ENCODE measurements around the gene R3HDM1.
"Not testable (repeated sequence)": the region's sequence is repeated elsewhere in the genome, so short reads cannot be mapped to it uniquely, and the experiment has no call there.

R3HDM1 gene

GRCh38 chr2:135641156-135642068 is 110.1 kb downstream of the R3HDM1 start:
- TF ChIP-seq CTCF (IDR thresholded peaks at IDR 0.05; ENCODE audit: poor library complexity, severe bottlenecking): no peak
- Histone ChIP-seq H3K27me3 (ENCODE audit: insufficient read depth, poor library complexity, severe bottlenecking) (no peaks in the 10 kb centered on the region), H3K4me1 (ENCODE audit: insufficient read depth, poor library complexity, severe bottlenecking) (no peaks in the 10 kb centered on the region), H3K27ac (ENCODE audit: poor library complexity, severe bottlenecking) (no peak overlapping the region), H3K9me3 (ENCODE audit: severe bottlenecking) (no peaks in the 10 kb centered on the region), H3K36me3 (ENCODE audit: low read depth) (peaks cover 54% of the 10 kb centered on the region), H3K4me3 (ENCODE audit: severe bottlenecking) (no peak overlapping the region)
- DNase-seq (ENCODE audit: low spot score) (no peak), ATAC-seq (ENCODE audit: low read depth) (no peak)

DNA sequence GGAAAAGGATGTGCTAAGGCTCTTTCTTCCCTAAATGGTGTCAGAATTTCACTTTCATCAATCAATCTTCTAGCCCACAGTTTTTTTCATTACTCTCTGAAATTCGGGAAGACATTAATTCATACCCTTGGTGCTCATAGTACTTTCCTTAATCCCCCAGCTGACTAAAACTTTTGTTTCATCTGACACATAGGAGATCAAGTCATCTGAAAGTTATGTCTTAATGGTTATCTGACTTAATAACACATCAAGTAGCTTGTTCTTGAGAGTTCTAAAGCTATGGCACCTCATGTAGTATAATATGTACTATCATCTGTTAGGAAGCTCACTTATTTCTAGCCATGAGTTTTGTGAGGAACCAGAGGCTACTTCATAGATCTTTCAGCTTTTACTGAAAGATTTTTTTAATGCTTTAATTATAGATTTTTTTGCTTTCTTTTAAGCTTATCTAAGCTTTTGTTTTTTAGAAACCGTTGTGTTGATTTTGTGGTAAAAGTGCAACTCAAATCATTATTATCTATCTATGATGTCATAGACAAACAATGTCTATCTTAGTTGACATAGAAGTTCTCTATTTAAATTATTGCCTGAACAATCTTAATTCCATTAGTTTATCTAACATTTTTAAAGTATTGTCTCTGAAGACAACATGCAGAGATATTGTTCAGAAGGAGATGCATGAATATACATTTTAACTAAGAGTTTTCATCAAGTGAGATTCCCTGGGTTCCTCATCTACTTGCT is 116.7 kb downstream of the R3HDM1 start:
- DNase-seq (ENCODE audit: low spot score): no peak
- no peak for ATAC-seq (ENCODE audit: low read depth)
- Histone ChIP-seq H3K4me1 (ENCODE audit: insufficient read depth, poor library complexity, severe bottlenecking) (no peaks in the 10 kb centered on the region), H3K27me3 (ENCODE audit: insufficient read depth, poor library complexity, severe bottlenecking) (no peaks in the 10 kb centered on the region), H3K36me3 (ENCODE audit: low read depth) (peaks cover 62% of the 10 kb centered on the region), H3K4me3 (ENCODE audit: severe bottlenecking) (no peak overlapping the region), H3K9me3 (ENCODE audit: severe bottlenecking) (no peaks in the 10 kb centered on the region), H3K27ac (ENCODE audit: poor library complexity, severe bottlenecking) (no peak overlapping the region)
- no peak for TF ChIP-seq CTCF (IDR thresholded peaks at IDR 0.05; ENCODE audit: poor library complexity, severe bottlenecking)

DNA sequence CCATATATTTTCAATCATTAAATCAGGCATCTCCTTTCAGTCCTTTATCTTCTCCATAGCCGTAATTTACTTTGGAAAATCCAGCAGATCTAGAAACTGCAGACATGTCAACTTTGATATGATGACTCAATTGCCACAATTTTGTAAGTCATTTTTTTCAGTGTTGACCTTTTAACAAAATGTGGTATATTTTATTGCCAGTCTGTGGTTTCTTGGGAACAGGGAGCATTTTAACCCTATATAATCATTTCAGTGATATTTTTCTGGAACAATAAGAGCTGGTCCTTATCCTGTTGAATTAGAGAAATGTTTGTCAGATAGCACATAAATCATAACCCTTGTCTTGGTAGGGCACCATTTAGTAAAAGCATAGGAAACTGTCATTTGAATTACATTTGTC is 119.4 kb downstream of the R3HDM1 start:
- no peaks in the 10 kb centered on the region for H3K27me3 ChIP-seq (ENCODE audit: insufficient read depth, poor library complexity, severe bottlenecking)
- H3K9me3 ChIP-seq (ENCODE audit: severe bottlenecking): no peaks in the 10 kb centered on the region
- no peak overlapping the region for H3K27ac ChIP-seq (ENCODE audit: poor library complexity, severe bottlenecking)
- no peak overlapping the region for H3K4me3 ChIP-seq (ENCODE audit: severe bottlenecking)
- peaks cover 65% of the 10 kb centered on the region for H3K36me3 ChIP-seq (ENCODE audit: low read depth)
- TF ChIP-seq CTCF (IDR thresholded peaks at IDR 0.05; ENCODE audit: poor library complexity, severe bottlenecking): no peak
- no peak for DNase-seq (ENCODE audit: low spot score)
- no peak for ATAC-seq (ENCODE audit: low read depth)
- H3K4me1 ChIP-seq (ENCODE audit: insufficient read depth, poor library complexity, severe bottlenecking): no peaks in the 10 kb centered on the region

- no peak for TF ChIP-seq CTCF (IDR thresholded peaks at IDR 0.05; ENCODE audit: poor library complexity, severe bottlenecking)
- Histone ChIP-seq H3K36me3 (ENCODE audit: low read depth) (peaks cover 68% of the 10 kb centered on the region), H3K4me1 (ENCODE audit: insufficient read depth, poor library complexity, severe bottlenecking) (no peaks in the 10 kb centered on the region)
Observed at GRCh38 chr2:135651717-135652116, 120.4 kb downstream of the R3HDM1 start.

GRCh38 chr2:135654239-135654638 is 123.0 kb downstream of the R3HDM1 start:
- not testable (repeated sequence) for H3K27ac ChIP-seq (ENCODE audit: poor library complexity, severe bottlenecking); H3K9me3 ChIP-seq (ENCODE audit: severe bottlenecking); DNase-seq (ENCODE audit: low spot score); H3K27me3 ChIP-seq (ENCODE audit: insufficient read depth, poor library complexity, severe bottlenecking); ATAC-seq (ENCODE audit: low read depth); H3K4me3 ChIP-seq (ENCODE audit: severe bottlenecking); H3K4me1 ChIP-seq (ENCODE audit: insufficient read depth, poor library complexity, severe bottlenecking)
- peaks cover 66% of the 10 kb centered on the region for H3K36me3 ChIP-seq (ENCODE audit: low read depth)

More at GRCh38 chr2:135651717-135652116, 120.4 kb downstream of the R3HDM1 start:
- Histone ChIP-seq H3K9me3 (ENCODE audit: severe bottlenecking) (no peaks in the 10 kb centered on the region), H3K27ac (ENCODE audit: poor library complexity, severe bottlenecking) (no peak overlapping the region), H3K27me3 (ENCODE audit: insufficient read depth, poor library complexity, severe bottlenecking) (no peaks in the 10 kb centered on the region), H3K4me3 (ENCODE audit: severe bottlenecking) (no peak overlapping the region)
- ATAC-seq (ENCODE audit: low read depth): no peak
- no peak for DNase-seq (ENCODE audit: low spot score)

Data from RWPE2 (cell line).